SH-SY5Y (cell line): ENCODE results near the gene FOXP4.

Experiments used
- GATA2 ChIP-seq: IDR thresholded peaks from 2 replicates; pipeline ENCODE4 v1.6.1; 2011; ENCODE audit warnings: mild to moderate bottlenecking, low read depth, low read length
- GATA3 ChIP-seq: IDR thresholded peaks from 2 replicates; pipeline ENCODE4 v1.6.1; 2011; ENCODE audit warnings: low read depth, mild to moderate bottlenecking, low read length, moderate library complexity

- no peak for TF ChIP-seq GATA3
- no peak for TF ChIP-seq GATA2
Observed at GRCh38 chr6:41585605-41586004, 39.4 kb downstream of the FOXP4 start.
